Measurements from ENCODE around the gene SART3. TPM values are rescaled to one million over a fixed set of nuclear protein-coding genes. Genes with fewer than 3 reads are reported as not detected.

Gene SART3
- polyA plus RNA-seq (2013, experiment 1 of 2; ENCODE audit: insufficient read length): 36.4 TPM
- polyA plus RNA-seq (2013, experiment 2 of 2; ENCODE audit: insufficient read length): 34.4 TPM

GRCh38 chr12:108560752-108561719, at the start of gene SART3:
SART3 (minus strand) TSS chr12:108561173; CDS start chr12:108561154, 19 bp downstream.
- peak; percentile 84 for DNase-seq

- DNase-seq: no peak
These were observed 49.4 kb upstream of the SART3 start for GRCh38 chr12:108610336-108610815.

- DNase-seq: peak; percentile 93
These were observed 48.8 kb upstream of the SART3 start for GRCh38 chr12:108609537-108610335.

- DNase-seq: no peak
These were observed 47.6 kb upstream of the SART3 start for GRCh38 chr12:108608616-108609015.

GRCh38 chr12:108607981-108608600, 47.1 kb upstream of the SART3 start:
- no peak for DNase-seq

GRCh38 chr12:108606492-108606891, 45.5 kb upstream of the SART3 start:
- no peak for DNase-seq

- no peak for DNase-seq
These were observed 44.9 kb upstream of the SART3 start for GRCh38 chr12:108605690-108606406.

- no peak for DNase-seq
These were observed 44.2 kb upstream of the SART3 start for GRCh38 chr12:108605000-108605689.

- no peak for DNase-seq
These were observed 43.4 kb upstream of the SART3 start for GRCh38 chr12:108604208-108604941.

GRCh38 chr12:108603743-108604142, 42.8 kb upstream of the SART3 start:
- DNase-seq: no peak

GRCh38 chr12:108602976-108603704, 42.2 kb upstream of the SART3 start:
- no peak for DNase-seq

GRCh38 chr12:108602209-108602705, 41.3 kb upstream of the SART3 start:
- DNase-seq: no peak

GRCh38 chr12:108600702-108601007, 39.7 kb upstream of the SART3 start:
- no peak for DNase-seq

GRCh38 chr12:108599948-108600701, 39.2 kb upstream of the SART3 start:
- no peak for DNase-seq

- DNase-seq: no peak
These were observed 38.6 kb upstream of the SART3 start for GRCh38 chr12:108599541-108599940.

GRCh38 chr12:108598553-108599250, 37.7 kb upstream of the SART3 start:
- DNase-seq: no peak

- DNase-seq: peak; percentile 90
These were observed 36.8 kb upstream of the SART3 start, which contains the start of gene TMEM119 for GRCh38 chr12:108597559-108598471. TMEM119 (minus strand) TSS chr12:108598084; CDS start chr12:108592383, 5,701 bp downstream.
